Superior temporal gyrus (tissue), 1 donor: Measurements from ENCODE around the gene PALD1.
"Not testable (repeated sequence)": the region's sequence is repeated elsewhere in the genome, so short reads cannot be mapped to it uniquely, and the experiment has no call there.

Experiments
- DNase-seq: peaks from one replicate; pipeline ENCODE4 v3.0.0-alpha.2; 2016; ENCODE audit errors: extremely low spot score

The PALD1 gene

GRCh38 chr10:70602665-70603448 is 124.3 kb downstream of the PALD1 start, which contains the start of gene PRF1:
PRF1 (minus strand) TSS chr10:70602741; CDS start chr10:70600902, 1,839 bp downstream.
- DNase-seq, result no peak

- DNase-seq, result no peak
Observed at GRCh38 chr10:70603449-70603801, 124.9 kb downstream of the PALD1 start.

- no peak for DNase-seq
Observed at GRCh38 chr10:70604106-70604505, 125.5 kb downstream of the PALD1 start.

GRCh38 chr10:70605161-70605560 is 126.6 kb downstream of the PALD1 start:
- no peak for DNase-seq

GRCh38 chr10:70607936-70608335 is 129.4 kb downstream of the PALD1 start:
- no peak for DNase-seq

- DNase-seq, result no peak
Observed at GRCh38 chr10:70613941-70614340, 135.4 kb downstream of the PALD1 start.

GRCh38 chr10:70614364-70614763 is 135.8 kb downstream of the PALD1 start:
- not testable (repeated sequence) for DNase-seq

GRCh38 chr10:70615211-70615610 is 136.6 kb downstream of the PALD1 start:
- no peak for DNase-seq

- DNase-seq, result no peak
Observed at GRCh38 chr10:70615784-70616522, 137.4 kb downstream of the PALD1 start.

GRCh38 chr10:70616761-70617160 is 138.2 kb downstream of the PALD1 start:
- no peak for DNase-seq
